GM06990 (cell line): Measurements from ENCODE around the gene JAG2.

Experiments used
- DNase-seq: peaks from one replicate; pipeline ENCODE4 v3.0.0-alpha.2; 2011; ENCODE audit not compliant: insufficient read length; ENCODE audit errors: extremely low read depth
- H3K27me3 ChIP-seq: replicated peaks from 2 replicates; pipeline ENCODE4 v1.6.0; 2011; ENCODE audit warnings: low read length; ENCODE audit not compliant: control insufficient read depth, insufficient read depth
- H3K36me3 ChIP-seq: 2 replicates; pipeline ENCODE4 v1.5.1; 2011; ENCODE audit warnings: low read length; ENCODE audit not compliant: control insufficient read depth, insufficient read depth
- H3K4me3 ChIP-seq: replicated peaks from 2 replicates; pipeline ENCODE4 v1.5.1; 2011; ENCODE audit warnings: low read depth, mild to moderate bottlenecking, control low read depth, low read length
- CTCF ChIP-seq: IDR thresholded peaks from 2 replicates; pipeline ENCODE4 v1.5.1; 2011; ENCODE audit warnings: low read length, control low read depth, mild to moderate bottlenecking, inconsistent platforms; ENCODE audit not compliant: insufficient read depth, poor library complexity, severe bottlenecking

The JAG2 gene

GRCh38 chr14:105142651-105143450 lies 25.7 kb downstream of the JAG2 start:
- DNase-seq = no peak
- no peaks in the 10 kb centered on the region for H3K36me3 ChIP-seq
- H3K27me3 ChIP-seq = no peaks in the 10 kb centered on the region
- no peak overlapping the region for H3K4me3 ChIP-seq
- TF ChIP-seq CTCF = no peak

- no peak overlapping the region for H3K4me3 ChIP-seq
- no peaks in the 10 kb centered on the region for H3K36me3 ChIP-seq
- no peaks in the 10 kb centered on the region for H3K27me3 ChIP-seq
- no peak for TF ChIP-seq CTCF
- no peak for DNase-seq
Observed at GRCh38 chr14:105141486-105142281, 26.9 kb downstream of the JAG2 start.

- Histone ChIP-seq H3K27me3 (no peaks in the 10 kb centered on the region), H3K4me3 (no peak overlapping the region), H3K36me3 (no peaks in the 10 kb centered on the region)
- DNase-seq = no peak
- TF ChIP-seq CTCF = no peak
Observed at GRCh38 chr14:105141026-105141425, 27.6 kb downstream of the JAG2 start.

- no peak for TF ChIP-seq CTCF
- Histone ChIP-seq H3K4me3 (no peak overlapping the region), H3K36me3 (no peaks in the 10 kb centered on the region), H3K27me3 (no peaks in the 10 kb centered on the region)
- no peak for DNase-seq
Observed at GRCh38 chr14:105140581-105140980, 28.0 kb downstream of the JAG2 start.

- no peaks in the 10 kb centered on the region for H3K36me3 ChIP-seq
- H3K27me3 ChIP-seq = no peaks in the 10 kb centered on the region
- DNase-seq = no peak
- TF ChIP-seq CTCF = no peak
- no peak overlapping the region for H3K4me3 ChIP-seq
Observed at GRCh38 chr14:105139831-105140239, 28.7 kb downstream of the JAG2 start.
